IMR-90 (cell line): ENCODE data around the gene RXFP3.

ENCODE experiments used
- CHD1 ChIP-seq: IDR thresholded peaks from 2 replicates; pipeline ENCODE4 v1.6.1; 2012; ENCODE audit warnings: low read depth, low read length, improper control_type of control experiment
- CTCF ChIP-seq: conservative IDR thresholded peaks from 2 replicates; pipeline ENCODE4 v1.5.1; 2012; ENCODE audit warnings: mild to moderate bottlenecking, low read depth, low read length, improper control_type of control experiment
- MAZ ChIP-seq: IDR thresholded peaks from 2 replicates; pipeline ENCODE4 v1.6.1; 2012; ENCODE audit warnings: low read depth, mild to moderate bottlenecking, low read length, improper control_type of control experiment, moderate library complexity, borderline replicate concordance
- POLR2A ChIP-seq: IDR thresholded peaks from 2 replicates; pipeline ENCODE4 v1.6.1; 2012; ENCODE audit warnings: mild to moderate bottlenecking, low read depth, low read length
- SMC3 ChIP-seq: fragments of 150-350 bp; IDR thresholded peaks from 2 replicates; pipeline ENCODE4 v1.6.1; 2016; ENCODE audit warnings: low read depth, mild to moderate bottlenecking, antibody characterized with exemption, low read length, moderate library complexity
- USF2 ChIP-seq: fragments of 150-350 bp; IDR thresholded peaks from 2 replicates; pipeline ENCODE4 v1.6.1; 2017; ENCODE audit warnings: mild to moderate bottlenecking, antibody characterized with exemption, low read length, low read depth

- TF ChIP-seq USF2 = no peak
- TF ChIP-seq CHD1 = no peak
- TF ChIP-seq CTCF = no peak
- no peak for TF ChIP-seq POLR2A
- TF ChIP-seq SMC3 = no peak
- TF ChIP-seq MAZ = no peak
Observed at GRCh38 chr5:33901156-33901555, 35.0 kb upstream of the RXFP3 start.
